HK-2 (cell line): ENCODE measurements around the gene ADRA2B.
"Not testable (repeated sequence)": the region's sequence is repeated elsewhere in the genome, so short reads cannot be mapped to it uniquely, and the experiment has no call there.

Source experiments
- DNase-seq: peaks from one replicate; pipeline ENCODE4 v3.0.0-alpha.2; 2018; ENCODE audit not compliant: unreplicated experiment

Gene ADRA2B

DNA sequence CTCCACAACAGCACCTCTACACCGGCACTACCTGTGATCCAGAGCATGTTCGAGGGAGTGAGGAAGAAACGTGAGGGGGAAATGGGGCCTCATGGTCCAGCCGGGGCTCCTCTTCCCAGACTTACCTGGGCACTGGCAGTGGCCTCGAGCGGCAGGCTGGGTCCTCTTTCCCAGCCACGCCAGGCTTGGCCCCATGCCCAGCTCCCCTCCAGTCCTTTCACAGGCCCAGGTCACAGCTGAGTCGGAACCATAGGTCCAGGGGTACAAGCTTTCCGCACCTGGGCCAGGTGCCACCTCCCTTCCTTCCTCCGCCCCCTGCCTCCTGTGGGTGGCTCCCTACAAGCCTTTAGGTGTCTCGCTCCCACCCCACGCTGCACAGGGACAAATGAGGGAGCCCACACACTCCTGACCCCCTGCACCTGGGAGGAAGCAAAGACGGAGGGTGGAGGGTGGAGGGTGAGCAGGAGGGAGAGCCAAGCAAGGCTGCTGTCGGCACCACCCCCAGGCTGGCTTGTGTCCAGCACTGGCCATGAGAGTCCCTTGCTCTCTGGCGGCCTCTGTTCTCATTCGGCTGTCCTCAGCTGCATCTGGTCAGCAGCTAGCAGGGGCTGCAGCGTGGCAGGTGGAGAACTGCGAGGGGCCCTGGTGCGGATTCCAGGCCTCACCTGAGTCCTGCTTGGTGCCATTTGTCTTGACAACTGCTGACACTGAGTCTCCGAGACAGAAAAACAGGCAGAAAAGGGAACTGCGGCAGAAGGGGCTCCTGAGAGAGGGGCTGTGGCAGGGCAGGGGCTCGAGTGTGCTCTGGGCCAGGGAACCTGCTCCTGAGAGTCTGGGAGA is 26.8 kb downstream of the ADRA2B start:
- DNase-seq: no peak

DNA sequence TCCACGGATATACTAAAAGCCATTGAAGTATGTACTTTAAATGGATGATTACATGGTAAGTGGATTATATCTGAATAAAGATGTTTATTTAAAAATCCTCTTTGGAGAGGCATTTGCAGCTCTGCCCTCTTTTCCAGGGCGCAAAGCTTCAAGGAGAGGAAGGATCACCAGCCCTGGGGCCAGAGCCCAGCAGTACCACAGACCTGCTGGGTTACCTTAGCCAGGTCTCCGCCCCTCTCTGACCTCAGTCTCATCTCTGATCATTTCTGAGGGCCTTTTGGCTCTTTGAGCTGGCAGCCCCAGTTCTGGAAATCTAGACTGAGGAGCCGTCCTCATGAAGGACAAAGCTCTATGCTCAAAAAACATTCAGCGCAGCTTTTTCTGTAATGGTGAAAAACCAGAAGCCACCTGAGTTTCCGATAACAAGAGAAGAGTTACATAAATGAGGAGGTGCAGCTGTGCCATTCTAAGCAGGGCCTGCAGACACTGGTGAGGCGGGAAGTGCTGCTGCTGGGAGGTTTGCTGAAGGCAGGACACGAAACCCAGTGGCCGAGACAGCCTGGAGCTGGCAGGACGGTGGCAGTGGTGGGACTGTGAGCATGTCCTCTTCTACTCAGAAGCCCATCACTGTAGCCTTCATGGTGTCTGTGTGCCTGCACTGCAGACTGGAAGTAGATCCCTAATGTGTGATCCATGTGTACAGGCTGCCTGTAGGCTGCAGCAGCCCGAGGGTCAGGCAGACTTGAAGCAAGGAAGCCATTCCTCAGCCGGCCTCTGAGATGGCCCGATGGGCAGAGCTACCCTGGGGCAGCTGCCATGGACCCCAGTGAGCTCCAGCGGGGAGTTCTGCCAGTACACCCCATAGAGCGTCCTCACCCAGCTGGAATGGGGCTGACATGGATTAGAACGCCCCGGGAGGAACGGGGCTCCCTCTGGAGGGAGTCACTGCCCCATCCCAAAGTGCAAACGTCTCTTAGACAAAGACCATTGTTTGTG is 27.7 kb downstream of the ADRA2B start:
- no peak for DNase-seq

- DNase-seq: no peak
Measured at GRCh38 chr2:96087130-96087529, 29.2 kb downstream of the ADRA2B start.

DNA sequence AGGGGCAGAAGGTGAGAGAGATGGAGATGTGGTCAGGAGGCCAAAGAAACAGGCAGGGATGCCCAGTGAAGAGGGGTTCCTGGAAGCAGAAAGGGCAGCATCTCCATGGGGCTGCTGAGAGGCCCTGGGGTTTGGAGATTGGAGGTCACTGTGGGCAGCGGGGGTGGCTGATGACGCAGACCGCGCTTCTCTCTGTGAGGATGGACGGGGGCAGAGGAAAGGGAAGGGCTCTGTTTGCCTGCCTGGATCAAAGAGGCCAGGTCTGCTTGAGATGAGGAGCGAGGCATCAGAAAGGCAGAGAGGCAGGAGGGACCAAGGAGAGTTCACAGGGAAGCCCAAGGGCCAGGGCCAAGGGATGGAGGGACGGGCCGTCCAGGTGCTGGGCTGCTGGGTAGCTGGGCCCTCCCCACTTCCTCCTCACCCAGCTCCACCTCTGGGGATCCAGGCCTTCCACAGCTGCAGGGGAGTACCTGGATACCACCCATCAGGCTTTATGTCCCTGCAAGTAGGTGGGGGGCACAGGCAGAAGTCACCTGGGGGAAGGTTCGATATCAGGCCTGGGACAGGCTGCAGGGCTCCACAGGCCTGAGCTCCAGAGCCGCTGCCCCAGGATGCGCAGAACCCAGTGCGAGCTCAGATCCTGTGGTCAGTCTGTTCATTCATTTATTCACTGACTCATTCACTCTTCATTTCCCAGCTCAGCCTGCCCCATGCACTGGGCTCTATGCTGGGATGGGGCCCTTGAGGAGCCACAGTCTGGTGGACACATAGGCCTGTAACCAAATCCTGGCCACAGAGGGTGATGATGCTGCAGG is 30.6 kb downstream of the ADRA2B start:
- DNase-seq: peak; percentile 76

DNA sequence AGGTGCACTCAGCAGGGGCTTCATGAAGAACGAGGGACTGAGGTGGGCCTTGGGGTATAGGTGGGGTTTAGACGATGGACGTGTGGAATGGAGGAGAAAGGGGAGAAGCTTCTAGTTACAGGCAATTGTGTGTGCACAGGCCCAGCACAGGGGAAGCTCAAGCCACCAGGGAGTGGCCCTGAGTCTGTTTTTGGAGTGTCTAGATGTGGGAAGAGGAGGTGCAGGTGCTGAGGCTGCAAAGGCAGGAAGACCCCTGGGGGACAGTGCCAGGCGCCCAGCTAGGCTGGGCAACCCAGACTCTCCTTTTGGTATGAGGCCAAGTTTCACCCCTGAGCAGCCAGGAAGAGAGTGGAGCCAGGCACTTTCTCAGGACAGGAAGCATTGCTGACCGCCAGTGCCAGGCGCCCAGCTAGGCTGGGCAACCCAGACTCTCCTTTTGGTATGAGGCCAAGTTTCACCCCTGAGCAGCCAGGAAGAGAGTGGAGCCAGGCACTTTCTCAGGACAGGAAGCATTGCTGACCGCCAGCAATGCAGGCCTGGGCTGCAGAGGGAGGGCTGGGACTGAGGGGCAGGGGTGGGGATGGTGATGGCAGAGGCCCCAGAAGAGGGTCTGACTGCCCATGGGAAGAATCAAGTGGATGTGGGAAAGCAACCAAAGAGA is 31.4 kb downstream of the ADRA2B start:
- DNase-seq: not testable (repeated sequence)

- DNase-seq: no peak
Measured at GRCh38 chr2:96083989-96084857, 32.1 kb downstream of the ADRA2B start.

DNA sequence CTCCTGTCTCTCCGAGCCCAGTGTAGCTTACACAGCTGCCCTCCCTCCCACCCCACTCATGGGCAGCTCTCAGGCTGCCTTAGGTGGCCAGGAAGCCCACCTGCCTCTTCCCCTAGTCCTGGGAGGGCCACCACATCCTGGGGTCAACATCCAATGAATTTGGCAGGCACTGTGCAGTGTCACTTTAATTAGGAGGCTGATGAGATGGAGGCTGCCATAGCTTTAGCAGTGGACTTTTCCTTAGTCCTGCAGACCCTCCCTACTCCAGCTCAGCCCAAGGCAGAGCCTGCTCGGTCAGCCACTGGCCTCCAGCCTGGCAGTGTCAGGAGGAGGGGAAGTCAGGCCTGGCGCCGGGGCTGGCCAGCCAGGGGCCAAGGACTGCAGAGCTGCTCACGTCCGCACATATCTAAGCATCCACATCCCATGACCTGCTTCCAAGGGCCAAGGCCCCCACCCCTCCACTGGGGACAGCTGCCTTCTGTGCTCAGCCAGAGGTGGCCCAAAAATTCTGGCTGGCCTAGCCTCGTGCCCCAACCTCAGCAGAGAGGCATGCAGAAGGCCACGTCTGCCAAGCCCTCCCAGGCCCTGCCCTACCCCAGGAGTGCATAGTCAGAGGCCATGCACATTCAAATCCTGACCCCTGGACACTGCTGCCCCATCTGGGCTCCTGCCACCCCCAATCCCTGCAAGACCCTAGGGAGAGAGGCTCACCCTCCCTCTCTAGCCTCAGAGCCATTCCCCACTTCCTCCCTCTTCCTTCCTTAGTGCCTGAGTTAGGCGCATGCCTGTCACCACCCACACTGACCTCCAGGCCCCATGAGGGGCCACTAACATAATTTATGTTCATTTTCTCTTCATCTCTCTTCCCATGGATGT is 33.1 kb downstream of the ADRA2B start:
- DNase-seq: no peak

DNA sequence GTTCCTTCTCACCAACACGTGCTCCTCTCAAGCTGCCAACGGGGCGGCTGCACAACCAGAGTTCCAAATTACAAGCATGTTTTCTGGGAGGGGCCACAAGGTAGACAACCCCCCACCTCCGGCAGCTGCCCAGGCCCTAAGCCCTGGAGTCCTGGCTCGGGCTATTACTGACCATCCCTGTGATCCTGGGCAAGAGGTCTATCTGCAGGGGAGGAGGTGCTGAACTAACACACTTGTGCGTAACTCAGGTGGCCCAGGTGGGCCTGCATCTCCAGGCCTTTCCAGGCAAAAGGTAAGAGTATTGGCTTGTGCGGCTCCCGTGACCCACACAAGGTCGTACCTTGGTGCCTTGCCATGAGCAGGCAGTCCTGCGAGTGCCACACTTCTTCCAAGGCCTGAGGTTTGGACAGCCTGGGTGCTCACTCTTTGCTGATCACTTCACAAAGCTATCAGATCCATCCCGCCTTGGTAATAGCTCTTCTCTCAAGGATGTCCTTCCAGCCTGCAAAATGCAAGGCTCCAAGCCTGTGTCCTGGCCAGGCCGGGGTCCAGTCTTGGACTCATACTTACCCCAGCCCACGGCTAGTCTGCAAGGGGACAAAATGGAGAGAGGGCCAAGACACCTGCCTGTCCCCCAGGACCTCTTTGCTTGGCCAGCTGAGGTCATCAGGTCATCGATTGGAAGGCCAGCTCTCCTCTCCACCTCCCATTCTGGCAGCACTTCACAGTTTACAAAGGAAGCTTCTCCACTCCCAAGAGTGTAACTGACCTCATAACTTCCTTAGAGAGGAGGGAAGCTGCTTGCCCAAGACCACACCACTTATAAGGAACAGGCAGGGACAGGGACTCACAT is 33.9 kb downstream of the ADRA2B start:
- DNase-seq: no peak

- DNase-seq: no peak
Measured at GRCh38 chr2:96081042-96081441, 35.3 kb downstream of the ADRA2B start.

- no peak for DNase-seq
Measured at GRCh38 chr2:96075199-96075771, 41.1 kb downstream of the ADRA2B start.

- DNase-seq: no peak
Measured at GRCh38 chr2:96074156-96074555, 42.2 kb downstream of the ADRA2B start.

DNA sequence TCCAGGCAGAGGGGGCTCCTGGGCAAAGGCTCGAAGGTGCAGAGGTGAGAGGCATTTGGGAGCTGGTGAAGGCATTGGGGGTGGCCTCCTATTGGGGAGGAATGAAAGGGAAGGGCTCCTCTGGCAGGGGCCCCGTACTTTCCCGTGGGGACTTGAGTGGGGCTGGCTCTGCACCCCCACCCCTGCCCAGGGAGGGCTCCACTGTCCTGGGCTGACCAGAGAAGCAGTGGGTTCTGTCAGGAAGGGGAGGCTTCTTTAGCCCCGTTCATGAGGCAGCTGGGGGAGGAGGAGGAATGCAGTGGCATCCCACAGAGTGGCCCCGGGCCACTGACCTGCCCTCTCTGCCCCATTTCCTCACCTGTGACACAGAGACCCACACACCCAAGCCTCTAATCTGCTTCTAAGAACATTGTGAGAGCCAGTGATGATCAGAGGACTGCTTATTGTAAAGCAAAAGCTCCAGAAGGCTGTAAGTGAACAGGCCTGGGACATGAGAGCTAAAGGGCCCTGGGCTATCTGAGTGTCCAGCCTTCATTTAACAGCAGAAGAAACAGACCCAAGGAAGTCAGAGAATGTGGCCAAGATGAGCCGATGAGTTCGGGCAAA is 43.1 kb downstream of the ADRA2B start:
- no peak for DNase-seq

- no peak for DNase-seq
Measured at GRCh38 chr2:96072746-96073145, 43.6 kb downstream of the ADRA2B start.

GRCh38 chr2:96071977-96072491 is 44.3 kb downstream of the ADRA2B start:
- DNase-seq: not testable (repeated sequence)

DNA sequence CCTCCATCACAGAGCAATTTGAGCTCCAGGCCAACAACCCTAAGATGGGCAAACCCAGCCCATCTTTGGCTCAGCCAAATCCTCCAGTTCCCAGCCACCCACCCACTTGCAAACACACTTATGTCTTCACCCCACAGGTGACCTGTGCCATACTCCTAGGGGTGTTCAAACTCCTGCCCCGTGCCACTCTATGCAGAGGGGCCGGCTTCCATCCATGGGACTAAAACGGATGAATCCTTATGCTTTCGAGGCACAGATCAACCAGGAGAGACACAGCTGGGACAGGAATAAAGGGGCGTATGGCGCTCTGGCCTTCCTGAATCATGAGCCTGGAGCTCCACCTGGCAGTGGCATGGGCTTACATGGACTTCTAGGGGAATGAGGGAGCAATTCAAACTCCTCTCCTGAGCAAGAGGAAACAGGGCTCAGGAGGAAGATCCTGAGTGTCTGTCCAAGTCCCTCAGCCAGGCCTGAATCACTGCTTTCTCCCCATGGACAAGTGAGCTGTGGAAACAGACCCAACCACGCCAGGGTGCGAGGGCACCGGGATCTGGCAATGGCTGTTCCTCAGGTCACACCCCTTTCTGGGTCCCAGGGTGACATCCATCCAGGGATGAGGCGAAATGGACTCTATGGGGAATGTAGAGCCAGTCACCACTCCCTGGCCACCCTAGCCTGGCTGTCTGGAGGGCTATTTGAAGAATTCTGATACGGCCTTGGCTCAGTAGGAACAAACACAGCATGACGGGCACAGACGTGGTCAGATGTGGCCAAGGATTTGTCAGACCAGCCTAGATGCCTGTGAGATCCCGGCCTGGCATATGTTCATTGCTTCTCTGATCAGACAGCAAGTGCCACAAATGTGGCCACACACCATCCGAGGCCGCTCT is 45.0 kb downstream of the ADRA2B start:
- DNase-seq: not testable (repeated sequence)

DNA sequence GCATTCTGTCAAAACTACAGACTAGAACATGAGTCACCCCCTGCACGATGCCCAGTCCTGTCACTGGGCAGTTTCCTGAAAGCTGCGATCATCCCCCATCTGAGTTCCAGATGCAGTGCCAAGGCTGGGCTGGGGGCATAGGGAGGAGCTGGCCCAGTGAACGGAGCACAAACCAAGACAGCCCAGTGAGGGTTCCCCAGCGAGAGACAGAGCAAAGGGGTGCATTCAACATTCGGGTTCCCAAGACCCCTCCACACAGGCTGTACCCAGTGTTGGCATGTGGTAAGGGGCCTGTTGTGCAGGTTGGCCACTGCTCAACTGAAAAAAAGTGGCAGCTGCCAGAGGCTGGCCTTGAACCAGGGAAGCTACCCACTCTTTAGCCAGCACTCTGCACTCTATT is 46.0 kb downstream of the ADRA2B start:
- DNase-seq: not testable (repeated sequence)
